ENCODE data around the gene STX1B.
A peak's percentile ranks its signal among the peaks of the same experiment; 100 is the strongest.

STX1B gene

GRCh38 chr16:31010585-31011325, at the start of gene STX1B:
Gene STX1B (minus strand): TSS chr16:31010638. CDS start chr16:31010396, 242 bp downstream.
- H3K4me3 ChIP-seq (ENCODE audit: insufficient read length, low read depth), result peak within 1 kb of the TSS; percentile 38

GRCh38 chr16:31055613-31056012, 45.2 kb upstream of the STX1B start:
- no peaks in the 10 kb centered on the region for H3K27me3 ChIP-seq (ENCODE audit: insufficient read depth, insufficient read length)
- H3K9ac ChIP-seq (ENCODE audit: insufficient read length, low read depth), result no peak overlapping the region
- peaks cover 16% of the 10 kb centered on the region for H3K36me3 ChIP-seq (ENCODE audit: insufficient read depth, insufficient read length, low read length)
- TF ChIP-seq SUZ12 (IDR thresholded peaks at IDR 0.05; ENCODE audit: extremely low read depth, insufficient read depth, insufficient read length), result no peak
- no peak for TF ChIP-seq YY1 (IDR thresholded peaks at IDR 0.05; ENCODE audit: insufficient read depth, insufficient read length)
- TF ChIP-seq ZNF274 (IDR thresholded peaks at IDR 0.05; ENCODE audit: low read depth, low read length), result no peak
- no peak overlapping the region for H3K4me3 ChIP-seq (ENCODE audit: insufficient read length, low read depth)
- DNase-seq (ENCODE audit: low read depth, low spot score), result no peak
- H3K4me1 ChIP-seq (ENCODE audit: insufficient read depth, insufficient read length), result peaks cover 2% of the 10 kb centered on the region
- H3K9me3 ChIP-seq (ENCODE audit: insufficient read depth, low read length), result no peaks in the 10 kb centered on the region

More at GRCh38 chr16:31010585-31011325, at the start of gene STX1B:
- Histone ChIP-seq H3K9ac (ENCODE audit: insufficient read length, low read depth) (peak within 1 kb of the TSS; percentile 79), H3K36me3 (ENCODE audit: insufficient read depth, insufficient read length, low read length) (no peaks in the 10 kb centered on the region), H3K27me3 (ENCODE audit: insufficient read depth, insufficient read length) (peaks cover 22% of the 10 kb centered on the region), H3K4me1 (ENCODE audit: insufficient read depth, insufficient read length) (peaks cover 17% of the 10 kb centered on the region), H3K9me3 (ENCODE audit: insufficient read depth, low read length) (no peaks in the 10 kb centered on the region)
- TF ChIP-seq SUZ12 (IDR thresholded peaks at IDR 0.05; ENCODE audit: extremely low read depth, insufficient read depth, insufficient read length) (no peak), ZNF274 (IDR thresholded peaks at IDR 0.05; ENCODE audit: low read depth, low read length) (no peak), YY1 (IDR thresholded peaks at IDR 0.05; ENCODE audit: insufficient read depth, insufficient read length) (no peak)
- no peak for DNase-seq (ENCODE audit: low read depth, low spot score)

- H3K9me3 ChIP-seq (ENCODE audit: insufficient read depth, low read length), result no peaks in the 10 kb centered on the region
- no peak for DNase-seq (ENCODE audit: low read depth, low spot score)
- H3K4me1 ChIP-seq (ENCODE audit: insufficient read depth, insufficient read length), result peaks cover 7% of the 10 kb centered on the region
- no peaks in the 10 kb centered on the region for H3K27me3 ChIP-seq (ENCODE audit: insufficient read depth, insufficient read length)
- no peak overlapping the region for H3K4me3 ChIP-seq (ENCODE audit: insufficient read length, low read depth)
- no peaks in the 10 kb centered on the region for H3K36me3 ChIP-seq (ENCODE audit: insufficient read depth, insufficient read length, low read length)
- H3K9ac ChIP-seq (ENCODE audit: insufficient read length, low read depth), result no peak overlapping the region
- no peak for TF ChIP-seq SUZ12 (IDR thresholded peaks at IDR 0.05; ENCODE audit: extremely low read depth, insufficient read depth, insufficient read length)
- no peak for TF ChIP-seq YY1 (IDR thresholded peaks at IDR 0.05; ENCODE audit: insufficient read depth, insufficient read length)
- TF ChIP-seq ZNF274 (IDR thresholded peaks at IDR 0.05; ENCODE audit: low read depth, low read length), result no peak
Measured at GRCh38 chr16:31052114-31052513, 41.7 kb upstream of the STX1B start.

GRCh38 chr16:31050280-31051030, 40.0 kb upstream of the STX1B start:
- no peaks in the 10 kb centered on the region for H3K36me3 ChIP-seq (ENCODE audit: insufficient read depth, insufficient read length, low read length)
- no peak overlapping the region for H3K4me3 ChIP-seq (ENCODE audit: insufficient read length, low read depth)
- no peak for DNase-seq (ENCODE audit: low read depth, low spot score)
- no peak for TF ChIP-seq SUZ12 (IDR thresholded peaks at IDR 0.05; ENCODE audit: extremely low read depth, insufficient read depth, insufficient read length)
- TF ChIP-seq ZNF274 (IDR thresholded peaks at IDR 0.05; ENCODE audit: low read depth, low read length), result no peak
- TF ChIP-seq YY1 (IDR thresholded peaks at IDR 0.05; ENCODE audit: insufficient read depth, insufficient read length), result no peak
- no peaks in the 10 kb centered on the region for H3K27me3 ChIP-seq (ENCODE audit: insufficient read depth, insufficient read length)
- no peak overlapping the region for H3K9ac ChIP-seq (ENCODE audit: insufficient read length, low read depth)
- no peaks in the 10 kb centered on the region for H3K9me3 ChIP-seq (ENCODE audit: insufficient read depth, low read length)
- H3K4me1 ChIP-seq (ENCODE audit: insufficient read depth, insufficient read length), result peaks cover 7% of the 10 kb centered on the region

GRCh38 chr16:31043898-31044481, 33.6 kb upstream of the STX1B start:
- no peak for DNase-seq (ENCODE audit: low read depth, low spot score)
- H3K9me3 ChIP-seq (ENCODE audit: insufficient read depth, low read length), result no peaks in the 10 kb centered on the region
- H3K27me3 ChIP-seq (ENCODE audit: insufficient read depth, insufficient read length), result no peaks in the 10 kb centered on the region
- no peak for TF ChIP-seq SUZ12 (IDR thresholded peaks at IDR 0.05; ENCODE audit: extremely low read depth, insufficient read depth, insufficient read length)
- no peak for TF ChIP-seq ZNF274 (IDR thresholded peaks at IDR 0.05; ENCODE audit: low read depth, low read length)
- TF ChIP-seq YY1 (IDR thresholded peaks at IDR 0.05; ENCODE audit: insufficient read depth, insufficient read length), result no peak
- H3K36me3 ChIP-seq (ENCODE audit: insufficient read depth, insufficient read length, low read length), result peaks cover 34% of the 10 kb centered on the region
- H3K9ac ChIP-seq (ENCODE audit: insufficient read length, low read depth), result no peak overlapping the region
- H3K4me3 ChIP-seq (ENCODE audit: insufficient read length, low read depth), result no peak overlapping the region
- H3K4me1 ChIP-seq (ENCODE audit: insufficient read depth, insufficient read length), result peaks cover 3% of the 10 kb centered on the region

GRCh38 chr16:31043352-31043751, 32.9 kb upstream of the STX1B start:
- Histone ChIP-seq H3K4me1 (ENCODE audit: insufficient read depth, insufficient read length) (peaks cover 3% of the 10 kb centered on the region), H3K9ac (ENCODE audit: insufficient read length, low read depth) (no peak overlapping the region), H3K27me3 (ENCODE audit: insufficient read depth, insufficient read length) (no peaks in the 10 kb centered on the region), H3K36me3 (ENCODE audit: insufficient read depth, insufficient read length, low read length) (peaks cover 40% of the 10 kb centered on the region), H3K4me3 (ENCODE audit: insufficient read length, low read depth) (no peak overlapping the region), H3K9me3 (ENCODE audit: insufficient read depth, low read length) (no peaks in the 10 kb centered on the region)
- no peak for DNase-seq (ENCODE audit: low read depth, low spot score)
- TF ChIP-seq ZNF274 (IDR thresholded peaks at IDR 0.05; ENCODE audit: low read depth, low read length), result no peak
- no peak for TF ChIP-seq SUZ12 (IDR thresholded peaks at IDR 0.05; ENCODE audit: extremely low read depth, insufficient read depth, insufficient read length)
- no peak for TF ChIP-seq YY1 (IDR thresholded peaks at IDR 0.05; ENCODE audit: insufficient read depth, insufficient read length)

GRCh38 chr16:31042866-31043265, 32.4 kb upstream of the STX1B start:
- Histone ChIP-seq H3K4me1 (ENCODE audit: insufficient read depth, insufficient read length) (peaks cover 3% of the 10 kb centered on the region), H3K27me3 (ENCODE audit: insufficient read depth, insufficient read length) (no peaks in the 10 kb centered on the region), H3K4me3 (ENCODE audit: insufficient read length, low read depth) (no peak overlapping the region), H3K36me3 (ENCODE audit: insufficient read depth, insufficient read length, low read length) (peaks cover 45% of the 10 kb centered on the region), H3K9ac (ENCODE audit: insufficient read length, low read depth) (no peak overlapping the region), H3K9me3 (ENCODE audit: insufficient read depth, low read length) (no peaks in the 10 kb centered on the region)
- TF ChIP-seq YY1 (IDR thresholded peaks at IDR 0.05; ENCODE audit: insufficient read depth, insufficient read length) (no peak), ZNF274 (IDR thresholded peaks at IDR 0.05; ENCODE audit: low read depth, low read length) (no peak), SUZ12 (IDR thresholded peaks at IDR 0.05; ENCODE audit: extremely low read depth, insufficient read depth, insufficient read length) (no peak)
- DNase-seq (ENCODE audit: low read depth, low spot score), result no peak
